ENCODE data around the gene RAPGEF4. TPM values are rescaled to one million over a fixed set of nuclear protein-coding genes. Genes with fewer than 3 reads are reported as not detected.

RAPGEF4 gene
- total and polyA plus RNA-seq, 2 of the 13 experiments (the other 11 are each of a cell fraction or from before 2014, with no cell fraction given), result 0.78 to 0.91 TPM

DNA sequence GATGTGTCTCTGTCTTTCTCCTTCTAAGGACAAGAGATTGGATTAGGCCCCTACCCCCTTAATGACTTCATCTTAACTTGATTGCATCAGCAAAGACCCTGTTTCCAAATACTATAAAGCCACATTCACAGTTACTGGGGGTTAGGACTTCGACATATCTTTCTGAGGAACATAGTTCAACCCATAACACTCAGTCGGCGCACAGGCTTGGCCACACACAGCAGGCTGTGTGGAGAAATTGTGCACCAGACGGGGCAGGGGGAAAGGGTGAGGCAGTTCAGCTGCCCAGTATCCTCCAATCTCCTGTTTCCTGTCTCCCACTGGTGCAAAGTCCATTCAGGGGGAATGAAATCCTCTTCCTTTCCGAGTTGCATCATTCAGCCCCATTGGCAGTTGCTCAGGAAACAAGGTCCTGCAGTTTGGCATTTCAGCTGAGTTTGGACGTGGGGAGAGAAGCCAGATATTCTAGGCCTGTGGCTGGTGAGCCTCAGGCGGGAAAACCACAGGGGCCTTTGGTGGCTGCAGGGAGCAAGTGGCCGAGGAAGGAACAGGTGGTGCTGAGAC, 9.4 kb upstream of the RAPGEF4 start (continued):
- no peak for TF ChIP-seq CREB1 (IDR thresholded peaks at IDR 0.05)
- peak; percentile 19; the same call in 1 of the 2 replicates for TF ChIP-seq CREB1 (CRISPR knock-in tag; IDR thresholded peaks at IDR 0.05)
- TF ChIP-seq, protein P1, sequence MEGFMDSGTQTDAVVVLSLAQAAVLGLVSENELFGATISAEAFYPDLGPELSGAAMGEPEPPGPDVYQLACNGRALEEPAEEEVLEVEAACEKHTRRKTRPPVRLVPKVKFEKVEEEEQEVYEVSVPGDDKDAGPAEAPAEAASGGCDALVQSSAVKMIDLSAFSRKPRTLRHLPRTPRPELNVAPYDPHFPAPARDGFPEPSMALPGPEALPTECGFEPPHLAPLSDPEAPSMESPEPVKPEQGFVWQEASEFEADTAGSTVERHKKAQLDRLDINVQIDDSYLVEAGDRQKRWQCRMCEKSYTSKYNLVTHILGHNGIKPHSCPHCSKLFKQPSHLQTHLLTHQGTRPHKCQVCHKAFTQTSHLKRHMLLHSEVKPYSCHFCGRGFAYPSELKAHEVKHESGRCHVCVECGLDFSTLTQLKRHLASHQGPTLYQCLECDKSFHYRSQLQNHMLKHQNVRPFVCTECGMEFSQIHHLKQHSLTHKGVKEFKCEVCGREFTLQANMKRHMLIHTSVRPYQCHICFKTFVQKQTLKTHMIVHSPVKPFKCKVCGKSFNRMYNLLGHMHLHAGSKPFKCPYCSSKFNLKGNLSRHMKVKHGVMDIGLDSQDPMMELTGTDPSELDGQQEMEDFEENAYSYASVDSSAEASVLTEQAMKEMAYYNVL (CRISPR knock-in tag; IDR thresholded peaks at IDR 0.05; ENCODE audit: borderline replicate concordance), result peak; percentile 75; the same call in 1 of the 2 replicates
- TF ChIP-seq HOXA5 (CRISPR knock-in tag; IDR thresholded peaks at IDR 0.05), result 0 out of 2 replicates have a peak, but pooled peaks have one; percentile 53
- TF ChIP-seq, protein P2, sequence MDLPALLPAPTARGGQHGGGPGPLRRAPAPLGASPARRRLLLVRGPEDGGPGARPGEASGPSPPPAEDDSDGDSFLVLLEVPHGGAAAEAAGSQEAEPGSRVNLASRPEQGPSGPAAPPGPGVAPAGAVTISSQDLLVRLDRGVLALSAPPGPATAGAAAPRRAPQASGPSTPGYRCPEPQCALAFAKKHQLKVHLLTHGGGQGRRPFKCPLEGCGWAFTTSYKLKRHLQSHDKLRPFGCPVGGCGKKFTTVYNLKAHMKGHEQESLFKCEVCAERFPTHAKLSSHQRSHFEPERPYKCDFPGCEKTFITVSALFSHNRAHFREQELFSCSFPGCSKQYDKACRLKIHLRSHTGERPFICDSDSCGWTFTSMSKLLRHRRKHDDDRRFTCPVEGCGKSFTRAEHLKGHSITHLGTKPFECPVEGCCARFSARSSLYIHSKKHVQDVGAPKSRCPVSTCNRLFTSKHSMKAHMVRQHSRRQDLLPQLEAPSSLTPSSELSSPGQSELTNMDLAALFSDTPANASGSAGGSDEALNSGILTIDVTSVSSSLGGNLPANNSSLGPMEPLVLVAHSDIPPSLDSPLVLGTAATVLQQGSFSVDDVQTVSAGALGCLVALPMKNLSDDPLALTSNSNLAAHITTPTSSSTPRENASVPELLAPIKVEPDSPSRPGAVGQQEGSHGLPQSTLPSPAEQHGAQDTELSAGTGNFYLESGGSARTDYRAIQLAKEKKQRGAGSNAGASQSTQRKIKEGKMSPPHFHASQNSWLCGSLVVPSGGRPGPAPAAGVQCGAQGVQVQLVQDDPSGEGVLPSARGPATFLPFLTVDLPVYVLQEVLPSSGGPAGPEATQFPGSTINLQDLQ (CRISPR knock-in tag; IDR thresholded peaks at IDR 0.05), result 0 out of 2 replicates have a peak, but pooled peaks have one; percentile 29
- 0 out of 2 replicates have a peak, but pooled peaks have one; percentile 38 for TF ChIP-seq KMT2A (CRISPR knock-in tag; IDR thresholded peaks at IDR 0.05)
- no peak for TF ChIP-seq ZNF30 (CRISPR knock-in tag; IDR thresholded peaks at IDR 0.05)
- TF ChIP-seq, protein P3, sequence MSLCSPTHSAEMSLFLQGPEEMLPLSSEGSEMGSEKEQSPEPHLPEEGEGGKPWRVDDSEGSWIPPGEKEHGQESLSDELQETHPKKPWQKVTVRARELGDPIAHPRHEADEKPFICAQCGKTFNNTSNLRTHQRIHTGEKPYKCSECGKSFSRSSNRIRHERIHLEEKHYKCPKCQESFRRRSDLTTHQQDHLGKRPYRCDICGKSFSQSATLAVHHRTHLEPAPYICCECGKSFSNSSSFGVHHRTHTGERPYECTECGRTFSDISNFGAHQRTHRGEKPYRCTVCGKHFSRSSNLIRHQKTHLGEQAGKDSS (CRISPR knock-in tag; IDR thresholded peaks at IDR 0.05; ENCODE audit: borderline replicate concordance, low read depth), result peak; percentile 79; the same call in 1 of the 2 replicates
- TF ChIP-seq ZNF737 (CRISPR knock-in tag; IDR thresholded peaks at IDR 0.05; ENCODE audit: borderline replicate concordance), result peak; percentile 88; the same call in 1 of the 2 replicates
- TF ChIP-seq, protein P4, sequence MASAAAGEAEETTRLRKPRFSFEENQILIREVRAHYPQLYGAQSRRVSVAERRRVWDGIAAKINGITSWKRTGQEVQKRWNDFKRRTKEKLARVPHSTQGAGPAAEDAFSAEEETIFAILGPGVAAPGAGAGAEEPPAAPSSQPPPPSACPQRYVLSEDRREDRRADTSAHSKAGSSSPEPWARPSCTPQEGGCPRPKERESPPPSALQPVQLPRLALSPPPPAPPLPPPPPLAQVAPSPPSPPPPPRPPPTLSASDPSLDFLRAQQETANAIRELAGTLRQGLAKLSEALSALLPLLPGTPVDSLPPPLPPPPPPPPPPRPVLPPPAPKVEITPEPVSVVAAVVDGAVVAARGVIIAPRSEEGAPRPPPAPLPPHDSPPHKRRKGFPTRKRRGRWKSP (CRISPR knock-in tag; IDR thresholded peaks at IDR 0.05), result peak; percentile 56; the same call in 1 of the 2 replicates
- TF ChIP-seq ZNF782 (CRISPR knock-in tag; IDR thresholded peaks at IDR 0.05; ENCODE audit: borderline replicate concordance), result peak; percentile 88
- TF ChIP-seq ZBTB8A (CRISPR knock-in tag; IDR thresholded peaks at IDR 0.05; ENCODE audit: borderline replicate concordance, low read depth), result peak; percentile 79; the same call in 1 of the 2 replicates
- no peak for TF ChIP-seq HIVEP1 (CRISPR knock-in tag; IDR thresholded peaks at IDR 0.05)
- peak; percentile 60; the same call in 1 of the 2 replicates for TF ChIP-seq TOE1 (CRISPR knock-in tag; IDR thresholded peaks at IDR 0.05)
- peak; percentile 53; the same call in 1 of the 2 replicates for TF ChIP-seq RNF2 (conservative IDR thresholded peaks at IDR 0.05; ENCODE audit: low read depth)
- peak; percentile 66; the same call in 1 of the 2 replicates for TF ChIP-seq PHF20 (CRISPR knock-in tag; IDR thresholded peaks at IDR 0.05)
- TF ChIP-seq ZSCAN21 (CRISPR knock-in tag; IDR thresholded peaks at IDR 0.05; ENCODE audit: borderline replicate concordance), result peak; percentile 66; the same call in 1 of the 2 replicates
- peak; percentile 46; the same call in 1 of the 2 replicates for TF ChIP-seq ZNF619 (CRISPR knock-in tag; IDR thresholded peaks at IDR 0.05)
- TF ChIP-seq, protein P5, sequence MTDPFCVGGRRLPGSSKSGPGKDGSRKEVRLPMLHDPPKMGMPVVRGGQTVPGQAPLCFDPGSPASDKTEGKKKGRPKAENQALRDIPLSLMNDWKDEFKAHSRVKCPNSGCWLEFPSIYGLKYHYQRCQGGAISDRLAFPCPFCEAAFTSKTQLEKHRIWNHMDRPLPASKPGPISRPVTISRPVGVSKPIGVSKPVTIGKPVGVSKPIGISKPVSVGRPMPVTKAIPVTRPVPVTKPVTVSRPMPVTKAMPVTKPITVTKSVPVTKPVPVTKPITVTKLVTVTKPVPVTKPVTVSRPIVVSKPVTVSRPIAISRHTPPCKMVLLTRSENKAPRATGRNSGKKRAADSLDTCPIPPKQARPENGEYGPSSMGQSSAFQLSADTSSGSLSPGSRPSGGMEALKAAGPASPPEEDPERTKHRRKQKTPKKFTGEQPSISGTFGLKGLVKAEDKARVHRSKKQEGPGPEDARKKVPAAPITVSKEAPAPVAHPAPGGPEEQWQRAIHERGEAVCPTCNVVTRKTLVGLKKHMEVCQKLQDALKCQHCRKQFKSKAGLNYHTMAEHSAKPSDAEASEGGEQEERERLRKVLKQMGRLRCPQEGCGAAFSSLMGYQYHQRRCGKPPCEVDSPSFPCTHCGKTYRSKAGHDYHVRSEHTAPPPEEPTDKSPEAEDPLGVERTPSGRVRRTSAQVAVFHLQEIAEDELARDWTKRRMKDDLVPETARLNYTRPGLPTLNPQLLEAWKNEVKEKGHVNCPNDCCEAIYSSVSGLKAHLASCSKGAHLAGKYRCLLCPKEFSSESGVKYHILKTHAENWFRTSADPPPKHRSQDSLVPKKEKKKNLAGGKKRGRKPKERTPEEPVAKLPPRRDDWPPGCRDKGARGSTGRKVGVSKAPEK (CRISPR knock-in tag; IDR thresholded peaks at IDR 0.05; ENCODE audit: borderline replicate concordance), result 0 out of 2 replicates have a peak, but pooled peaks have one; percentile 25
- no peak for TF ChIP-seq NFIC (IDR thresholded peaks at IDR 0.05; ENCODE audit: low read length)

All from HepG2 (cell line).